GM19395 (cell line): ENCODE measurements around the gene FRS3.

Experiments
- ATAC-seq: cut with Tn5 transposase; IDR thresholded peaks from one replicate; pipeline ENCODE4 v1.9.1; 2021; ENCODE audit warnings: mild to moderate bottlenecking, moderate library complexity; ENCODE audit not compliant: unreplicated experiment

FRS3 gene

GRCh38 chr6:41730531-41731436, 48.9 kb downstream of the FRS3 start:
- no peak for ATAC-seq

DNA sequence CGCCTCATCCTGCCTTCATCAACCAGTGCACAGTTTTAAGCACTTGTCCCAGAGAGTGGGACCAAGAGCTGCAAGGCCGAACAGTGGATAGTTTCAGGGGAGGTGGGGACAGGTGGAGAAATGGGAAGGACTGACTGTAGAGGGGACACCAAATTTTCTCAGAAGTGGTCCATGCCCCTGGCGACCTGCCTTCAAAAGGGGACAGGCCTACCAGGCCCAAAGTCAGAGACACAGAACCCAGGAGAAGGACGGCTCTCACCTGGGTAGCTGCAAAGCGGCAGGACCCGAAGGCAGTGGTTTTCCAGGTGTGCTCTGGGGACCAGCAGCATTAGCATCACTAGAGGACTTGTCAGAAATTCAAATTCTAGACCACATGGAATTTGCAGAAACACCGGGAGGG, 50.1 kb downstream of the FRS3 start:
- no peak for ATAC-seq

DNA sequence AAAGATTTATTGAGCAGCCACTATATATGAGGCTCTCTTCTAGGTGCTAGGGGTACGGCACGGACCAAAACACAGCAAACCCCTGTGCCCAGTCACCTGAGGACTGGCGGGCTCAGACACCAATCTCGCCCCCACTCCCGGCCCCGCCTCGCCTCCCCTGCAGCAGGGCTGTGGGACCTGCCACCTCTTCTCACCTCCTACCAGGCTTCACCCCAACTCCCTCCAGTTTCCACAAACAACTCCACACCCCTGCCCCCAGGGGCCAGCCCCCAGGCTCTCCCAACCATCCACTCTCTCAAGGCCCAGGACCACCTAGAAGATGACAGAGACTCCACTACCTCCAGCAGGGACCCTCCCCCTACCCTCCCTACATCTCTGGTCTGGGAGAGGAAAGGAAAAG, 50.7 kb downstream of the FRS3 start:
- ATAC-seq, result no peak

- no peak for ATAC-seq
Observed at GRCh38 chr6:41728073-41728936, 51.4 kb downstream of the FRS3 start.

- no peak for ATAC-seq
Observed at GRCh38 chr6:41727705-41728072, 52.0 kb downstream of the FRS3 start.

GRCh38 chr6:41726876-41727275, 52.8 kb downstream of the FRS3 start:
- no peak for ATAC-seq

DNA sequence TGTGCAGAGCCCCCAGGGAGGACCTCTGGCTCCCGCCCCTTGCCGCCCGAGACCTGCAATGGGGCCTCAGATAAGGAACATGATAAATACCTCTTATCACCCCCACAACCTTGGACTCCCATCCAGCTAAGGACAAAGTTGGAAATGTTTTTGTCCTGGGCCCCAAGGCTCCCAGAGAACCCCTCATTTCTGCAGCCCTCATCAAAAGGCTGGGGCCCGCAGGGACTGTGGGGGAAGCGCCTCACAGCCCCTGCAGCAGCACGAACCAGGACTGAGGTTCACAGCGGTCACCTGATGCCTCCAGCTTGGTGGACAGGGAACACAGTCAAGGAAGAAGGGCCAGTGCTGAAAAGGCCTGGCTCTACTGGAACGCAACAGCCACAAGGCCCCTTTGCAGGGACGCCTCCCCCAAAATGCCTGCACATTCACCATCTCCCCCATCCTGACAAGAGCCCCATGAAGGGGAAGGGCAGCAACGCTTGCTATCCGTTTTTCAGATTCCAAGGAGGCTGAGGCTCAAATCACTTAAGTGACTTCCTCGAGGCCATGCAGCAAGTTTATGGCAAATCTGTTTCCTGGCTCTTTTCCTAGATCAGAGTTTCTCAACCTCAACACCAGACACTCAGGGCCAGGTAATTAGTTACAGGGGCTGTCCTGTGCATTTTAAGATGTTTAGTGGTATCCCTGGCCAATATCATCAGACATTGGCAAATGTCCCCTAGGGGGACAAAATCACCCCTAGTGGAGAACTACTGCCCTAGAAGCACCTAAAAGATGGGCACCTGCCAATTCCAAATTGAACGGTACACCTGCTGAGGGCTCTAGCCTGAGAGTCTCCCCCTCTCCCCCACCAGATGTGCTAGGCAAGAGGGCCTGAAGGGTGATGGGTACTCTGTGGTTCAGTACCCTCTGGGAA, 54.9 kb downstream of the FRS3 start:
- ATAC-seq, result no peak

- ATAC-seq, result no peak
Observed at GRCh38 chr6:41724228-41724580, 55.5 kb downstream of the FRS3 start.

GRCh38 chr6:41723530-41724227, 56.0 kb downstream of the FRS3 start:
- ATAC-seq, result peak; percentile 67

DNA sequence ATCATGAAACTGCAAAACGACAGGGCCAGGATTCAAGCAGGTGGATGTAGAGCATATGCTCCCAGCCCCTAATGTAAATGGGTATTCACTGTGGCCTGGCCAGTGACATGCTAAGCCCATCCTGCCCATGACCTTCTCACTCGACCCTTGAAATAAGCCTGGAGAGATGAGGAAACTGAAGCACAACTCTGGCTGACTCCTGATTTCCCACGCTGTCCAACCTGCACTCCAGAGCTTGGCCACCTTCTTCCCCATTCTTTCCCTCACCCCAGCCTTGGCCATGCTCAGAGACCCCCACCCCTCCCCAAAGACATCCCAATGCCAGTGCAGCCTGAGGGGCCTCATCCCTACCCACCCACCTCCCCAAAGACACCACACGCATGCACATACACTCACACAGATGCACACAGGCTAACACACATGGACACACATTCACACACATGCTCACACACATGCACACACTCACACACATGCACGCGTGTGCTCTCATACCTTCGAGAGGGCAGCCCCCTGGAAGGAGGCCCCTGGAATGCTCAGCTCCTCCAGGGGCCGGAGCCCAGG, 56.7 kb downstream of the FRS3 start:
- ATAC-seq, result no peak

DNA sequence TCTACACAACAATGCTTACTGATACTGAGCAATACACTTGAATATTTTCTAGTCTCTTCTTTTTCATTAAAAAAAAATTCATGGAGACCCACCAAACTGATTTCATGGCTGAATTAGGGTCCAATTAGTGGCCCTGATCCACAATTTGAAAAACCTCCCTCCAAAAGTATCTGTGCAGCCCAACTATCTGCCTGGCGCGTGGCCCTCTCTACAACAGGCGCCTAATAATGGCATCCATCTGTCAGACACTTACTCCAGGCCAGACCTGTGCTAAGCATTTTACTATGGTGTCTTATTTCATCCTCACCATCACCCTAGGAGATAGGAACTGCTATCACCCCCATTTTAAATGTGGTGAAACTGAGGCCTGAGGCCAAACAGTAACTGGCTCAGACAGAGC, 58.3 kb downstream of the FRS3 start:
- no peak for ATAC-seq

- no peak for ATAC-seq
Observed at GRCh38 chr6:41720783-41721182, 58.9 kb downstream of the FRS3 start.

- ATAC-seq, result no peak
Observed at GRCh38 chr6:41720262-41720620, 59.5 kb downstream of the FRS3 start.
